G401 (cell line): ENCODE results near the gene CRTC2. TPM values are rescaled to one million over a fixed set of nuclear protein-coding genes. Genes with fewer than 3 reads are reported as not detected.
"Not testable (repeated sequence)": the region's sequence is repeated elsewhere in the genome, so short reads cannot be mapped to it uniquely, and the experiment has no call there.

Experiments
- DNase-seq: peaks from one replicate; pipeline ENCODE4 v3.0.0-alpha.2; 2015; ENCODE audit warnings: low spot score
- in situ Hi-C: cut with HindIII; loops from 2 replicates; pipeline ENCODE4 v1.10.0; 2016; ENCODE audit warnings: low sequenced_read_pairs, mixed read lengths
- total RNA-seq: library from RNA; depleted of rRNA; stranded (reverse); fragments of >200 nt; shearing (Covaris generic); gene quantifications from 2 replicates; pipeline ENCODE4 v1.2.3, GENCODE V29; 2014; rRNA removed

CRTC2 gene
- total RNA-seq, 1 experiment from 2014 or later: 3.6 TPM

DNA sequence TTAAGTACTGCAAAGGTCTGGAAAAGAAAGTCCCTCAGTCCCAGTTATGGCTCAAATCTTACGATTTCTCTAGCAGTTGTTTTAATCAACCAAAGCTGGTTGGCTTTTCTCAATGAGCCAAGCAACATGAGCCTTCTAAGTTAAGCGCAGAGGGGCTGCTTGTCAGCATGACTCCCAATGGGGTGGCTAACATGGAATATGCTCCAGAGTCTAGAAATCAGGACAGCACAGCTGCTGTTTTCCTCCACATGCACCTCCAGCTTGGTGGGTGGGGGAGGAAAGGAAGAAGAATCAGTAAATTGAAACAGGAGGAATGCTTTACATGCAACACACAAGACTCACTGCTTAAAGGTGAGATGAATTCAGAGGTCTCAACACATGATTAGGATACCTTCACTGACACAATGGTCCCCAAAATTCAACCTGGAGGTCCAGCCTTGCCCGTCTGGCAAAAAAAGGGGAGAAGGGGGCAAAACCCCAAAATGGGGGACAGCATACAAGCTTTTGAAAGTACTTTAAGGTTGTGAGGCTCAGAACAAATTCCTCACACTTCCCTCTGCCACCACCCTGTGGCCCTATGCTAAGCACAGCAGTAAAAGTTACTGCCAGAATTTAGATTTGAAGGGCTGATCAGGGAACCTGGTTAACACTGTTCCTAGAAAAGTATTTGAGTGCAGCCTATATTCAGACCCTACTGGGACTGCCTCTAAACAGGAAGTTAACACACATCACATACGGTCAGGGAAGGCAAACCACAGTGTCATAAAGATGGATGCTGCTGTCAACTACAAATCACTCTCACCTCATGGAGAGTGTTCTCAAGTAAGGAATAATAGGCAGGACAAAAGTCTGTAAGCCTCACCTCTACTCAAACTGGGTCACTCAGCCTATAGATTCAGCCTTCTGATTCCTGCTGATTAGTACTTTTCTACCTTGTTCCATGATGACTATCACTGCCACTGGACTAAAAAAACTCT is 38.2 kb downstream of the CRTC2 start:
- DNase-seq: no peak
- in situ Hi-C loops: no loop called here

GRCh38 chr1:153916297-153916696 is 42.1 kb downstream of the CRTC2 start:
- in situ Hi-C loops: no loop called here

DNA sequence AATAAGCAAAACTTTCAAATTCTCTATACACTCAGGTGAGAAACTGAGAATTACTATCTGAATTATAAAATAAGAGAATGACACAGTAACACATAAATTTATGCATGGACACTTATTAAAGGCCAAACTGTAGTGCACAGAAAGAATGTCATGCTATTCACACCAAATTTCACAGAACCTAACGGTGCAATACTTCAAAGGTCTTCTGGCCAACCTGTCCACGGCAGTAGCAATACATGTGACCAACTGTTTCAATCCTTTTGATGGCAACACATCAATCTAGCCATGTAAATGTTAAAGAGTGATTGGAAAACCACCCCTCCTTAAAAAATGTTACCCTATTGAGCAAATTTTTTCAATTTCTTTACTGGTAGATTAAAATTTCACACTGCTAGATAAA is 46.1 kb downstream of the CRTC2 start:
- no peak for DNase-seq
- in situ Hi-C loops: no loop called here

More at GRCh38 chr1:153916297-153916696, 42.1 kb downstream of the CRTC2 start:
- DNase-seq: no peak

GRCh38 chr1:153910560-153910959 is 47.9 kb downstream of the CRTC2 start:
- DNase-seq, in situ Hi-C loops: not testable (repeated sequence)

DNA sequence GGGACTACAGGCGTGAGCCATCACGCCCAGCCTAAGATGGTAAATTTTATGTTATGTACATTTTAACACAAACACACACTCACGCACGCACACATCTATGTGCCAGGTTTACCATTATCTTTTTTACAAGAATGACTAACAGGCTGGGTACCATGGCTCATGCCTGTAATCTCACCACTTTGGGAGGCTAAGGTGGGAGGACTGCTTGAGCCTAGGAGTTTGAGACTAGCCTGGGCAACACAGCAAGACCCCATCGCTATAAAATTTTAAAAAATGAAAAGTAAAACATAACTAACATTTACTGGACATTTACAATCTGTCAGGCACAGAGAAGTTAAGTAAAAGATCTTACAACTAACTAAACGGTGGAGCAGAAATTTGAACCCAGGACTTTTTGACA is 50.3 kb downstream of the CRTC2 start:
- DNase-seq: no peak
- in situ Hi-C loops: no loop called here

GRCh38 chr1:153907134-153907533 is 51.3 kb downstream of the CRTC2 start:
- in situ Hi-C loops: no loop called here
- DNase-seq: no peak

GRCh38 chr1:153906396-153906795 is 52.0 kb downstream of the CRTC2 start:
- in situ Hi-C loops: no loop called here
- DNase-seq: no peak

DNA sequence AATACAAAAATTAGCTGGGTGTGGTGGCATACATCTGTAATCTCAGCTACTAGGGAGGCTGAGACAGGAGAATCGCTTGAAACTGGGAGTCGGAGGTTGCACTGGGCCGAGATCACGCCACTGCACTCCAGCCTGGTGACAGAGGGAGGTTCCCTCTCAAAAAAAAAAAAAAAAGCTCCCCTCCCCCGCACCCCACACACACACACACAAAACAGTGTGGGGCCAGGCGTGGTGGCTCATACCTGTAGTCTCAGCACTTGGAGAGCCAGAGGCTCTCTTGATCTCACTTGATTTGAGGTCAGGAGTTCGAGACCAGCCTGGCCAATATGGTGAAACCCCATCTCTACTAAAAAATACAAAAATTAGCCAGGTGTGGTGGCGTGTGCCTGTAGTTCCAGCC is 52.5 kb downstream of the CRTC2 start:
- in situ Hi-C loops, DNase-seq: not testable (repeated sequence)

DNA sequence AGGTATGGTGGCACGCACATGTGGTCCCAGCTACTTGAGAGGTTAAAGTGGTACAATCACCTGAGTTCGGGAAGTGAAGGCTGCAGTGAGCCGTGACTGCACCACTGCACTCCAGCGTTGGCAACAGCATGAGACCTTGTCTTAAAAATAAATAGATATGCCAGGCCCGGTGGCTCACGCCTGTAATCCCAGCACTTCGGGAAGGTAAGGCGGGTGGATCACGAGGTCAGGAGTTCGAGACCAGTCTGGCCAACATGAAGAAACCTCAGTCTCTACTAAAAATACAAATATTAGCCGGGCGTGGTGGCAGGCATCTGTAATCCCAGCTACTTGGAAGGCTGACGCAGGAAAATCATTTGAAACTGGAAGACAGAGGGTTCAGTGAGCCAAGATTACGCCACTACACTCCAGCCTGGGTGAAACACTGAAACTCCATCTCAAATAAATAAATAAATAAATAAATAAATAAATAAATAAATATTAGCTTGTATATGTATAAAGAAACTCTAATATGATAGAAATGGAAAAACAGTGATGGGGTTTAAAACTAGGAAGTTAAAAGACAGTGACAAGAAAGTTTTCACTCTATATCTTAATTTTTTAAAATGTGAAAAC is 54.5 kb downstream of the CRTC2 start:
- in situ Hi-C loops: no loop called here
- no peak for DNase-seq

- DNase-seq: no peak
- in situ Hi-C loops: no loop called here
These were observed 58.9 kb downstream of the CRTC2 start for GRCh38 chr1:153899509-153899908.

Other genes starting within 250 kb of the CRTC2 start
- gene INTS3, start 230.6 kb downstream of the CRTC2 start, total RNA-seq: 20.7 and 21.1 TPM in 2 replicates
- gene SLC27A3, start 183.2 kb downstream of the CRTC2 start, total RNA-seq: 1.4 and 5.4 TPM in 2 replicates
- gene GATAD2B, start 35.6 kb downstream of the CRTC2 start, total RNA-seq: 5.0 and 5.8 TPM in 2 replicates
- 7.8 and 9.3 TPM in 2 replicates for gene DENND4B, start 11.9 kb downstream of the CRTC2 start, total RNA-seq
- 251 and 259 TPM in 2 replicates for gene SLC39A1, start 4.9 kb upstream of the CRTC2 start, total RNA-seq
- gene CREB3L4, start 9.3 kb upstream of the CRTC2 start, total RNA-seq: 12.0 and 13.4 TPM in 2 replicates
- 196 TPM in 2 replicates for gene JTB, start 19.1 kb upstream of the CRTC2 start, total RNA-seq
- gene RAB13, start 27.7 kb upstream of the CRTC2 start, total RNA-seq: 18.5 and 23.4 TPM in 2 replicates
- gene RPS27, start 32.1 kb upstream of the CRTC2 start, total RNA-seq: 2,657 and 4,065 TPM in 2 replicates
- not detected in 2 replicates for gene NUP210L, start 196.5 kb upstream of the CRTC2 start, total RNA-seq
- gene TPM3, start 233.5 kb upstream of the CRTC2 start, total RNA-seq: 384 and 782 TPM in 2 replicates
- not detected in 2 replicates for gene CFAP141, start 247.7 kb upstream of the CRTC2 start, total RNA-seq